Glutamatergic neuron (in vitro differentiated cells): Measurements from ENCODE around the gene FBXW7. TPM values are rescaled to one million over a fixed set of nuclear protein-coding genes. Genes with fewer than 3 reads are reported as not detected.
A peak's percentile ranks its signal among the peaks of the same experiment; 100 is the strongest.

Source experiments
- DNase-seq: peaks from one replicate; pipeline ENCODE4 v3.0.0; 2022
- H3K27ac Mint-ChIP-seq: one replicate; pipeline ENCODE4 v1.8.0; 2020; ENCODE audit warnings: mild to moderate bottlenecking, mixed read lengths, inconsistent platforms; ENCODE audit not compliant: unreplicated experiment
- H3K27me3 Mint-ChIP-seq: one replicate; pipeline ENCODE4 v1.8.0; 2020; ENCODE audit warnings: mild to moderate bottlenecking, moderate library complexity, mixed read lengths, inconsistent platforms; ENCODE audit not compliant: unreplicated experiment
- H3K36me3 Mint-ChIP-seq: one replicate; pipeline ENCODE4 v1.8.0; 2020; ENCODE audit warnings: mild to moderate bottlenecking, mixed read lengths, inconsistent platforms; ENCODE audit not compliant: unreplicated experiment
- H3K4me1 Mint-ChIP-seq: one replicate; pipeline ENCODE4 v1.8.0; 2020; ENCODE audit warnings: mild to moderate bottlenecking, low read depth, mixed read lengths, inconsistent platforms; ENCODE audit not compliant: unreplicated experiment
- H3K4me3 Mint-ChIP-seq: one replicate; pipeline ENCODE4 v1.8.0; 2020; ENCODE audit warnings: mild to moderate bottlenecking, mixed read lengths, inconsistent platforms; ENCODE audit not compliant: unreplicated experiment
- H3K9me3 Mint-ChIP-seq: one replicate; pipeline ENCODE4 v1.8.0; 2020; ENCODE audit warnings: mild to moderate bottlenecking, moderate library complexity, mixed read lengths, inconsistent platforms; ENCODE audit not compliant: unreplicated experiment
- total RNA-seq: library from RNA; stranded (reverse); fragmentation: NEBNext Ultra II Directional; extraction: Animal tissue kit (Norgen Biotek cat#: 25700); gene quantifications from one replicate; pipeline ENCODE4 v1.2.1, GENCODE V29; 2021; ENCODE audit not compliant: unreplicated experiment
- TF ChIP-seq, protein P1 (sequence below): fragments of 200-600 bp; sonication (generic); IDR thresholded peaks from one replicate; pipeline ENCODE4 v1.5.0; 2021; ENCODE audit not compliant: partially characterized antibody, unreplicated experiment

FBXW7 gene
- total RNA-seq, 1 donor from 2014 or later = 57.5 TPM

DNA sequence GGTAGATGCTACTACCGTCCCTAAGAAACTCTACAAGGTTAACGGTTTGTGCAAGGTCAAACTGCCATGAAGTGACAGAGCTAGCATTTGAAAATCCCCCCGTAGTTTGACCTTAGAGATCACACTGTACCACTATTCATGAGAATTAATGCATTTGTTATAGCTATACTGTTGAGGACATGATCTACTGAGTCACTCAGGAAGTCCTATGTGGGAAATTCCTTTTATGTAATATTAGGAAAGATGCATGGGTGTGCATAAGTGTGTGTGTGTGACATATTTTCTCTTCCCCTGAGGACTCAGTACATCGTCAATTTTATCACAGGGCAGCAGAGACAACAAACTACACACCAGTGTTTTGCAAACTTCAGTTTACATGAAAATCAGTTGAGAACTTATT is 141.1 kb downstream of the FBXW7 start:
- TF ChIP-seq, protein P1, sequence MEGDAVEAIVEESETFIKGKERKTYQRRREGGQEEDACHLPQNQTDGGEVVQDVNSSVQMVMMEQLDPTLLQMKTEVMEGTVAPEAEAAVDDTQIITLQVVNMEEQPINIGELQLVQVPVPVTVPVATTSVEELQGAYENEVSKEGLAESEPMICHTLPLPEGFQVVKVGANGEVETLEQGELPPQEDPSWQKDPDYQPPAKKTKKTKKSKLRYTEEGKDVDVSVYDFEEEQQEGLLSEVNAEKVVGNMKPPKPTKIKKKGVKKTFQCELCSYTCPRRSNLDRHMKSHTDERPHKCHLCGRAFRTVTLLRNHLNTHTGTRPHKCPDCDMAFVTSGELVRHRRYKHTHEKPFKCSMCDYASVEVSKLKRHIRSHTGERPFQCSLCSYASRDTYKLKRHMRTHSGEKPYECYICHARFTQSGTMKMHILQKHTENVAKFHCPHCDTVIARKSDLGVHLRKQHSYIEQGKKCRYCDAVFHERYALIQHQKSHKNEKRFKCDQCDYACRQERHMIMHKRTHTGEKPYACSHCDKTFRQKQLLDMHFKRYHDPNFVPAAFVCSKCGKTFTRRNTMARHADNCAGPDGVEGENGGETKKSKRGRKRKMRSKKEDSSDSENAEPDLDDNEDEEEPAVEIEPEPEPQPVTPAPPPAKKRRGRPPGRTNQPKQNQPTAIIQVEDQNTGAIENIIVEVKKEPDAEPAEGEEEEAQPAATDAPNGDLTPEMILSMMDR = no peak
- peaks cover 3% of the 10 kb centered on the region for H3K4me1 Mint-ChIP-seq
- DNase-seq = no peak
- no peak overlapping the region for H3K27ac Mint-ChIP-seq
- no peaks in the 10 kb centered on the region for H3K9me3 Mint-ChIP-seq
- no peaks in the 10 kb centered on the region for H3K27me3 Mint-ChIP-seq
- no peaks in the 10 kb centered on the region for H3K36me3 Mint-ChIP-seq
- H3K4me3 Mint-ChIP-seq = no peak overlapping the region

DNA sequence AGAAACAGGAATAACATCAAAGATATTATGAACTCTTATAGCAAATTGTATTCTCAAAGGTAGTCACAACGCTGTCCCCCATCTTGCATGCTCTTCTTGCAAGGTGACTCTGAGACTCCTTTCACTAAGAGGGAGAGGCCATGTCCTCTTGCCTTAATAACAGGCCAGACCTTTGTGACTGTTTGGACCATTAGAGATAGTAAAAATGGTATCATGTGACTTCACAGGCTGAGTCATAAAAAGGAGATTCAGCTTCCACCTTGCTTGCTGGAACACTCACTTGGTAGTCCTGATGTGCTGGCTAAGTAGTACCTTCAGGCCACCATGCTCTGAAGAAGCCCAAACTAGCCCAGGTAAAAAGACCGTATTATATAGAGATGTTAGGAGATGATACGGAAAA is 143.8 kb downstream of the FBXW7 start:
- Mint-ChIP-seq H3K27ac (no peak overlapping the region), H3K27me3 (no peaks in the 10 kb centered on the region), H3K4me1 (peaks cover 3% of the 10 kb centered on the region), H3K9me3 (no peaks in the 10 kb centered on the region), H3K36me3 (no peaks in the 10 kb centered on the region), H3K4me3 (no peak overlapping the region)
- TF ChIP-seq, protein P1 = no peak
- DNase-seq = no peak

DNA sequence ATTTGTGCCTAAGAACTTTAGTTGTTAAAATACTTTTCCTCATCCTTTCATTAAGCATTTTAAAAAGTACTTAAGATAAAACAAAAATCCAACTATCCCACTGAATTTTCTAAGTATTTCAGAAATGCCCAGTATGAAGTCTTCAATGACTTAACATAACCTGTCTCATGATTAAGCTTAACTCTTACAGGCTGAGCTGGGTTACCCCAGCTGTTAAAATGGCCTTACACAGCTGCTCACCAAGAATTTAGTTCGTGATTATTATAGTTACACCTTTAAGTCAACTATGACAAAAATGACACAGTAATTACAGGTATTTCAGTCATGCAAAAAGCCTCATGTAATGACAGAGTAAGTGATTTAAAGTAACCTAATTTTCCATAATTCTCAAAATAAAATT is 145.7 kb downstream of the FBXW7 start:
- Mint-ChIP-seq H3K9me3 (no peaks in the 10 kb centered on the region), H3K36me3 (no peaks in the 10 kb centered on the region), H3K27me3 (no peaks in the 10 kb centered on the region), H3K27ac (no peak overlapping the region), H3K4me3 (no peak overlapping the region), H3K4me1 (peaks cover 3% of the 10 kb centered on the region)
- TF ChIP-seq, protein P1 = no peak
- no peak for DNase-seq

DNA sequence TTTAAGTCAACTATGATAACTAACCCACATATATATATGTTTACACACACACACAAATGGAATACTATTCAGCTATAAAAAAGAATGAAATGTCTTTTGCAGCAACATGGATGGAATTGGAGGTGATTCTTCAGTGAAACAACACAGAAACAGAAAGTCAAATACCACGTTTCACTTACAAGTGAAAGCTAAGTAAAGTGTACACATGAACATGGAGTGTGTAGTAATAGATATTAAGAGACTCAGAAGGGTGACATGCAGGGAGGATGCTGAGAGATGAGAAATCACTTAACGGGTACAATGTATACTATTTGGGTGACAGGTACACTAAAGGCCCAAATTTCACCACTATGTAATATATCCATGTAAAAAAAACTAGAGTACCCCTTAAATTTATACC is 146.5 kb downstream of the FBXW7 start:
- no peak overlapping the region for H3K4me3 Mint-ChIP-seq
- peaks cover 3% of the 10 kb centered on the region for H3K4me1 Mint-ChIP-seq
- DNase-seq = no peak
- TF ChIP-seq, protein P1 = no peak
- H3K36me3 Mint-ChIP-seq = no peaks in the 10 kb centered on the region
- no peaks in the 10 kb centered on the region for H3K9me3 Mint-ChIP-seq
- no peak overlapping the region for H3K27ac Mint-ChIP-seq
- no peaks in the 10 kb centered on the region for H3K27me3 Mint-ChIP-seq

DNA sequence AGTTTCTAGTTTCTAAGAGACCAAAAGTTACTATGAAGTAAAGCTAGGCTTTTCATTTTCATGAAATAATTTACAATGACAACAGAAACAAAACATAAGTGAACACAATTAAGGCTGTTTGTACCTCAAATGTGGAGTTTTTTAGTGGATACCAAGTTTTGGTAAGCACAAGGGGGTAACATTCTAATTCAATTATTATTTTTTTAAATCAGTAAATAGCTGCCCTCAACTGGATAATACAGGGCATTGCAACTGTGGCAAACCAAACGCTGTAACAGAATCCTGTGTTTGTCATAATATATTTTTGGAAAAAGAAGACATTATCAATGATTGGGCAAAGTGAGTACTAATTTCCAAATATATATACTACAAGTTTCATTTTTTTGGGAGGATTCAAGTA is 150.3 kb downstream of the FBXW7 start:
- peak; percentile 10 for DNase-seq
- TF ChIP-seq, protein P1 = peak; percentile 66
- Mint-ChIP-seq H3K9me3 (no peaks in the 10 kb centered on the region), H3K4me1 (peaks cover 3% of the 10 kb centered on the region), H3K27ac (no peak overlapping the region), H3K27me3 (no peaks in the 10 kb centered on the region), H3K36me3 (no peaks in the 10 kb centered on the region), H3K4me3 (no peak overlapping the region)
